ENCODE data around the gene LMCD1. TPM values are rescaled to one million over a fixed set of nuclear protein-coding genes. Genes with fewer than 3 reads are reported as not detected.

LMCD1 gene
- polyA plus RNA-seq (2013, experiment 1 of 2), result 1.4 TPM
- 1.6 TPM for polyA plus RNA-seq (2013, experiment 2 of 2)

GRCh38 chr3:8501371-8502131 is at the start of gene LMCD1:
Gene LMCD1, plus strand, starts transcription at chr3:8501823. Its CDS starts 116 bp downstream, at chr3:8501939.
- H3K23ac ChIP-seq (ENCODE audit: low read depth, low read length, poor library complexity), result no peak within 1 kb of the TSS
- peak; percentile 89 for DNase-seq (ENCODE audit: low spot score)

GRCh38 chr3:8452112-8452511 is 49.5 kb upstream of the LMCD1 start:
- H2BK12ac ChIP-seq (ENCODE audit: low read length), result no peak overlapping the region
- no peak overlapping the region for H2BK15ac ChIP-seq (ENCODE audit: low read length)
- H3K4me1 ChIP-seq (ENCODE audit: control insufficient read depth in 2 of 2, insufficient read depth in 1 of 2, low read depth in 1 of 2, low read length in 2 of 2), result peaks cover 6 to 7% of the 10 kb centered on the region in 2 donors
- H2AFZ ChIP-seq (ENCODE audit: low read length), result no peak overlapping the region
- no peak overlapping the region for H3K9ac ChIP-seq (ENCODE audit: low read depth, low read length, poor library complexity)
- H3K36me3 ChIP-seq (replicated peaks in 1 of 2; ENCODE audit: control insufficient read depth in 2 of 2, insufficient read depth in 2 of 2, low read length in 2 of 2), result no peaks in the 10 kb centered on the region
- no peak overlapping the region for H2BK5ac ChIP-seq (ENCODE audit: low read length)
- H4K8ac ChIP-seq (ENCODE audit: low read depth, low read length), result no peak overlapping the region
- H2AK5ac ChIP-seq (ENCODE audit: low read depth, low read length), result no peak overlapping the region
- H3K9me3 ChIP-seq (replicated peaks in 1 of 2; ENCODE audit: control insufficient read depth in 2 of 2, insufficient read depth in 1 of 2, low read depth in 1 of 2, low read length in 2 of 2), result peaks cover 0 to 10% of the 10 kb centered on the region in 2 donors
- no peaks in the 10 kb centered on the region for H3K79me1 ChIP-seq (ENCODE audit: low read depth, low read length)
- H2BK120ac ChIP-seq (ENCODE audit: low read depth, low read length), result no peak overlapping the region
- H3K18ac ChIP-seq (ENCODE audit: low read length), result no peak overlapping the region
- H3K14ac ChIP-seq (ENCODE audit: low read length), result no peak overlapping the region
- DNase-seq (ENCODE audit: low spot score), result no peak
- no peak overlapping the region for H3K4me2 ChIP-seq (ENCODE audit: insufficient read depth, low read length, poor library complexity, severe bottlenecking)
- H3K4ac ChIP-seq (ENCODE audit: low read length), result no peak overlapping the region
- no CpG with 5 or more reads among the region's 4 CpGs for WGBS, 2 donors (ENCODE audit: extremely low coverage in 2 of 2, insufficient read length in 2 of 2, insufficient replicate concordance in 1 of 2)
- no peak overlapping the region for H3K23ac ChIP-seq (ENCODE audit: low read depth, low read length, poor library complexity)
- no peaks in the 10 kb centered on the region for H3K27me3 ChIP-seq (ENCODE audit: control insufficient read depth in 3 of 3, insufficient read depth in 3 of 3, low read depth in 1 of 3, low read length in 3 of 3)
- no peak overlapping the region for H4K91ac ChIP-seq (ENCODE audit: low read depth, low read length, poor library complexity)
- H3K27ac ChIP-seq (replicated peaks; ENCODE audit: low read length), result no peak overlapping the region
- no peak overlapping the region for H3K4me3 ChIP-seq (ENCODE audit: low read length in 2 of 2)

More at GRCh38 chr3:8501371-8502131, at the start of gene LMCD1:
- Histone ChIP-seq H3K79me1 (ENCODE audit: low read depth, low read length) (no peaks in the 10 kb centered on the region), H2BK120ac (ENCODE audit: low read depth, low read length) (no peak within 1 kb of the TSS), H3K9ac (ENCODE audit: low read depth, low read length, poor library complexity) (no peak within 1 kb of the TSS), H3K4ac (ENCODE audit: low read length) (no peak within 1 kb of the TSS), H4K8ac (ENCODE audit: low read depth, low read length) (no peak within 1 kb of the TSS), H2BK12ac (ENCODE audit: low read length) (no peak within 1 kb of the TSS), H4K91ac (ENCODE audit: low read depth, low read length, poor library complexity) (no peak within 1 kb of the TSS), H3K14ac (ENCODE audit: low read length) (no peak within 1 kb of the TSS), H2BK5ac (ENCODE audit: low read length) (no peak within 1 kb of the TSS), H3K4me1 (ENCODE audit: control insufficient read depth in 2 of 2, insufficient read depth in 1 of 2, low read depth in 1 of 2, low read length in 2 of 2) (peaks cover 18 to 23% of the 10 kb centered on the region in 2 donors), H2AFZ (ENCODE audit: low read length) (peak within 1 kb of the TSS; percentile 89), H3K9me3 (replicated peaks in 1 of 2; ENCODE audit: control insufficient read depth in 2 of 2, insufficient read depth in 1 of 2, low read depth in 1 of 2, low read length in 2 of 2) (peaks cover 0 to 5% of the 10 kb centered on the region in 2 donors), H3K27me3 (ENCODE audit: control insufficient read depth in 3 of 3, insufficient read depth in 3 of 3, low read depth in 1 of 3, low read length in 3 of 3) (no peaks in the 10 kb centered on the region), H3K36me3 (replicated peaks in 1 of 2; ENCODE audit: control insufficient read depth in 2 of 2, insufficient read depth in 2 of 2, low read length in 2 of 2) (no peaks in the 10 kb centered on the region), H3K27ac (replicated peaks; ENCODE audit: low read length) (peak within 1 kb of the TSS; percentile 74), H2BK15ac (ENCODE audit: low read length) (no peak within 1 kb of the TSS), H2AK5ac (ENCODE audit: low read depth, low read length) (no peak within 1 kb of the TSS), H3K18ac (ENCODE audit: low read length) (peak within 1 kb of the TSS; percentile 53), H3K4me2 (ENCODE audit: insufficient read depth, low read length, poor library complexity, severe bottlenecking) (peak within 1 kb of the TSS; percentile 58), H3K4me3 (ENCODE audit: low read length in 2 of 2) (peak within 1 kb of the TSS; percentile 41 to 61)
- WGBS, 2 donors (ENCODE audit: extremely low coverage in 2 of 2, insufficient read length in 2 of 2, insufficient replicate concordance in 1 of 2), result no CpG with 5 or more reads among the region's 49 CpGs

- Histone ChIP-seq H2BK15ac (ENCODE audit: low read length) (no peak overlapping the region), H3K23ac (ENCODE audit: low read depth, low read length, poor library complexity) (no peak overlapping the region), H3K4me2 (ENCODE audit: insufficient read depth, low read length, poor library complexity, severe bottlenecking) (no peak overlapping the region), H4K8ac (ENCODE audit: low read depth, low read length) (no peak overlapping the region), H2AK5ac (ENCODE audit: low read depth, low read length) (no peak overlapping the region), H2BK12ac (ENCODE audit: low read length) (no peak overlapping the region), H3K9me3 (replicated peaks in 1 of 2; ENCODE audit: control insufficient read depth in 2 of 2, insufficient read depth in 1 of 2, low read depth in 1 of 2, low read length in 2 of 2) (peaks cover 0 to 10% of the 10 kb centered on the region in 2 donors), H3K4ac (ENCODE audit: low read length) (no peak overlapping the region), H3K4me3 (ENCODE audit: low read length in 2 of 2) (no peak overlapping the region), H3K27ac (replicated peaks; ENCODE audit: low read length) (no peak overlapping the region), H3K27me3 (ENCODE audit: control insufficient read depth in 3 of 3, insufficient read depth in 3 of 3, low read depth in 1 of 3, low read length in 3 of 3) (no peaks in the 10 kb centered on the region), H2BK5ac (ENCODE audit: low read length) (no peak overlapping the region), H3K36me3 (replicated peaks in 1 of 2; ENCODE audit: control insufficient read depth in 2 of 2, insufficient read depth in 2 of 2, low read length in 2 of 2) (no peaks in the 10 kb centered on the region), H3K9ac (ENCODE audit: low read depth, low read length, poor library complexity) (no peak overlapping the region), H3K18ac (ENCODE audit: low read length) (no peak overlapping the region), H2BK120ac (ENCODE audit: low read depth, low read length) (no peak overlapping the region), H3K79me1 (ENCODE audit: low read depth, low read length) (no peaks in the 10 kb centered on the region), H2AFZ (ENCODE audit: low read length) (no peak overlapping the region), H3K4me1 (ENCODE audit: control insufficient read depth in 2 of 2, insufficient read depth in 1 of 2, low read depth in 1 of 2, low read length in 2 of 2) (peaks cover 6 to 9% of the 10 kb centered on the region in 2 donors), H4K91ac (ENCODE audit: low read depth, low read length, poor library complexity) (no peak overlapping the region), H3K14ac (ENCODE audit: low read length) (no peak overlapping the region)
- DNase-seq (ENCODE audit: low spot score), result no peak
- WGBS, 2 donors (ENCODE audit: extremely low coverage in 2 of 2, insufficient read length in 2 of 2, insufficient replicate concordance in 1 of 2), result no CpG with 5 or more reads among the region's 5 CpGs
Measured at GRCh38 chr3:8453153-8453552, 48.5 kb upstream of the LMCD1 start.

GRCh38 chr3:8455526-8456411 is 45.9 kb upstream of the LMCD1 start:
- Histone ChIP-seq H3K4ac (ENCODE audit: low read length) (no peak overlapping the region), H3K23ac (ENCODE audit: low read depth, low read length, poor library complexity) (no peak overlapping the region), H3K9me3 (replicated peaks in 1 of 2; ENCODE audit: control insufficient read depth in 2 of 2, insufficient read depth in 1 of 2, low read depth in 1 of 2, low read length in 2 of 2) (no peaks in the 10 kb centered on the region), H2BK15ac (ENCODE audit: low read length) (no peak overlapping the region), H2BK120ac (ENCODE audit: low read depth, low read length) (no peak overlapping the region), H3K9ac (ENCODE audit: low read depth, low read length, poor library complexity) (no peak overlapping the region), H3K4me1 (ENCODE audit: control insufficient read depth in 2 of 2, insufficient read depth in 1 of 2, low read depth in 1 of 2, low read length in 2 of 2) (peaks cover 6 to 10% of the 10 kb centered on the region in 2 donors), H3K4me2 (ENCODE audit: insufficient read depth, low read length, poor library complexity, severe bottlenecking) (no peak overlapping the region), H3K14ac (ENCODE audit: low read length) (no peak overlapping the region), H3K18ac (ENCODE audit: low read length) (no peak overlapping the region), H2AK5ac (ENCODE audit: low read depth, low read length) (no peak overlapping the region), H3K4me3 (ENCODE audit: low read length in 2 of 2) (no peak overlapping the region), H3K27ac (replicated peaks; ENCODE audit: low read length) (no peak overlapping the region), H2BK12ac (ENCODE audit: low read length) (no peak overlapping the region), H2BK5ac (ENCODE audit: low read length) (no peak overlapping the region), H3K79me1 (ENCODE audit: low read depth, low read length) (no peaks in the 10 kb centered on the region), H3K36me3 (replicated peaks in 1 of 2; ENCODE audit: control insufficient read depth in 2 of 2, insufficient read depth in 2 of 2, low read length in 2 of 2) (no peaks in the 10 kb centered on the region), H4K8ac (ENCODE audit: low read depth, low read length) (no peak overlapping the region), H2AFZ (ENCODE audit: low read length) (peak overlapping the region; percentile 67), H4K91ac (ENCODE audit: low read depth, low read length, poor library complexity) (no peak overlapping the region), H3K27me3 (ENCODE audit: control insufficient read depth in 3 of 3, insufficient read depth in 3 of 3, low read depth in 1 of 3, low read length in 3 of 3) (no peaks in the 10 kb centered on the region)
- WGBS, 2 donors (ENCODE audit: extremely low coverage in 2 of 2, insufficient read length in 2 of 2, insufficient replicate concordance in 1 of 2), result no CpG with 5 or more reads among the region's 5 CpGs
- DNase-seq (ENCODE audit: low spot score), result no peak

All from neuronal stem cell (in vitro differentiated cells).